HepG2 (cell line): ENCODE measurements around the gene TRMT112. TPM values are rescaled to one million over a fixed set of nuclear protein-coding genes. Genes with fewer than 3 reads are reported as not detected.

ENCODE experiments used
- FOXK1 ChIP-seq: sonication (generic); formaldehyde crosslinking; IDR thresholded peaks from 2 replicates; pipeline ENCODE4 v1.4.0; 2020; ENCODE audit warnings: low read depth, missing genetic modification reagents, borderline replicate concordance
- KDM5A ChIP-seq: fragments of 200-600 bp; sonication (generic); IDR thresholded peaks from 2 replicates; pipeline ENCODE4 v1.7.0; 2018; ENCODE audit warnings: antibody characterized with exemption, mild to moderate bottlenecking, low read length, borderline replicate concordance
- KLF11 ChIP-seq: IDR thresholded peaks from 2 replicates; pipeline ENCODE4 v1.6.1; 2016; ENCODE audit warnings: missing compliant biosample characterization
- ZFX ChIP-seq: sonication (generic); formaldehyde crosslinking; IDR thresholded peaks from 2 replicates; pipeline ENCODE4 v1.4.0; 2020; ENCODE audit warnings: mild to moderate bottlenecking, low read depth, missing genetic modification reagents, moderate library complexity
- ZNF543 ChIP-seq: sonication (generic); formaldehyde crosslinking; IDR thresholded peaks from 2 replicates; pipeline ENCODE4 v1.4.0; 2020; ENCODE audit warnings: mild to moderate bottlenecking, missing genetic modification reagents
- ZNF850 ChIP-seq: sonication (generic); formaldehyde crosslinking; conservative IDR thresholded peaks from 2 replicates; pipeline ENCODE4 v1.9.0; 2021; ENCODE audit warnings: mild to moderate bottlenecking, missing genetic modification reagents
- polyA plus RNA-seq, 8 experiments: library from polyadenylated mRNA; depleted of rRNA in 3 of 8; stranded (reverse) in 7 of 8; unstranded in 1 of 8; fragments of >200 nt; fragmentation: Illumina TruSeq in 4 of 8; extraction: Trizol in 4 of 8; gene quantifications; 2 replicates each; pipeline versions ENCODE4 v1.2.1 to v1.2.3, GENCODE V29; 2011 to 2016; ENCODE audit warnings: low read depth in 4 of 8, missing spikeins in 1 of 8, mixed read lengths in 1 of 8; ENCODE audit not compliant: insufficient read depth in 1 of 8
- total RNA-seq, 5 experiments: library from RNA; depleted of rRNA; stranded (reverse); fragments of >200 nt; fragmentation: Illumina TruSeq; extraction: Trizol; gene quantifications; 2 replicates each; pipeline ENCODE4 v1.2.3, GENCODE V29; 2016; ENCODE audit warnings: low read depth in 1 of 5
- TF ChIP-seq, protein P1 (sequence below): sonication (generic); formaldehyde crosslinking; IDR thresholded peaks from 2 replicates; pipeline ENCODE4 v1.5.0; 2020; ENCODE audit warnings: missing genetic modification reagents
- TF ChIP-seq, protein P2 (sequence below): sonication (generic); formaldehyde crosslinking; IDR thresholded peaks from 2 replicates; pipeline ENCODE4 v1.4.0; 2020; ENCODE audit warnings: missing genetic modification reagents, borderline replicate concordance
- TF ChIP-seq, protein P3 (sequence below), 2 experiments: fragments of 450-650 bp in 1 of 2; sonication (generic) in 1 of 2; formaldehyde crosslinking; IDR thresholded peaks; 2 replicates each; pipeline versions ENCODE4 v1.5.0 to v1.8.0; 2020 to 2022; ENCODE audit warnings: mild to moderate bottlenecking in 1 of 2, missing genetic modification reagents in 1 of 2
- TF ChIP-seq, protein P4 (sequence below), 2 experiments: sonication (generic) in 1 of 2; formaldehyde crosslinking in 1 of 2; IDR thresholded peaks; 2 replicates each; pipeline versions ENCODE4 v1.4.0 to v1.6.1; 2018 to 2020; ENCODE audit warnings: missing genetic modification reagents in 2 of 2, borderline replicate concordance in 1 of 2, low read depth in 1 of 2, mild to moderate bottlenecking in 1 of 2, missing biosample characterization in 1 of 2

Gene TRMT112
- total and polyA plus RNA-seq, 2 of the 13 experiments (the other 11 are each of a cell fraction or from before 2014, with no cell fraction given): 186 to 409 TPM

GRCh38 chr11:64318766-64319761, 1.7 kb upstream of the TRMT112 start (continued):
- TF ChIP-seq, protein P1, sequence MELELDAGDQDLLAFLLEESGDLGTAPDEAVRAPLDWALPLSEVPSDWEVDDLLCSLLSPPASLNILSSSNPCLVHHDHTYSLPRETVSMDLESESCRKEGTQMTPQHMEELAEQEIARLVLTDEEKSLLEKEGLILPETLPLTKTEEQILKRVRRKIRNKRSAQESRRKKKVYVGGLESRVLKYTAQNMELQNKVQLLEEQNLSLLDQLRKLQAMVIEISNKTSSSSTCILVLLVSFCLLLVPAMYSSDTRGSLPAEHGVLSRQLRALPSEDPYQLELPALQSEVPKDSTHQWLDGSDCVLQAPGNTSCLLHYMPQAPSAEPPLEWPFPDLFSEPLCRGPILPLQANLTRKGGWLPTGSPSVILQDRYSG (CRISPR knock-in tag): no peak
- TF ChIP-seq FOXK1 (CRISPR knock-in tag) (no peak), KLF11 (CRISPR knock-in tag) (no peak), ZFX (CRISPR knock-in tag) (peak; percentile 27; the same call in 1 of the 2 replicates), ZNF543 (CRISPR knock-in tag) (no peak), KDM5A (no peak), ZNF850 (CRISPR knock-in tag) (peak; percentile 63; the same call in 1 of the 2 replicates)
- TF ChIP-seq, protein P2, sequence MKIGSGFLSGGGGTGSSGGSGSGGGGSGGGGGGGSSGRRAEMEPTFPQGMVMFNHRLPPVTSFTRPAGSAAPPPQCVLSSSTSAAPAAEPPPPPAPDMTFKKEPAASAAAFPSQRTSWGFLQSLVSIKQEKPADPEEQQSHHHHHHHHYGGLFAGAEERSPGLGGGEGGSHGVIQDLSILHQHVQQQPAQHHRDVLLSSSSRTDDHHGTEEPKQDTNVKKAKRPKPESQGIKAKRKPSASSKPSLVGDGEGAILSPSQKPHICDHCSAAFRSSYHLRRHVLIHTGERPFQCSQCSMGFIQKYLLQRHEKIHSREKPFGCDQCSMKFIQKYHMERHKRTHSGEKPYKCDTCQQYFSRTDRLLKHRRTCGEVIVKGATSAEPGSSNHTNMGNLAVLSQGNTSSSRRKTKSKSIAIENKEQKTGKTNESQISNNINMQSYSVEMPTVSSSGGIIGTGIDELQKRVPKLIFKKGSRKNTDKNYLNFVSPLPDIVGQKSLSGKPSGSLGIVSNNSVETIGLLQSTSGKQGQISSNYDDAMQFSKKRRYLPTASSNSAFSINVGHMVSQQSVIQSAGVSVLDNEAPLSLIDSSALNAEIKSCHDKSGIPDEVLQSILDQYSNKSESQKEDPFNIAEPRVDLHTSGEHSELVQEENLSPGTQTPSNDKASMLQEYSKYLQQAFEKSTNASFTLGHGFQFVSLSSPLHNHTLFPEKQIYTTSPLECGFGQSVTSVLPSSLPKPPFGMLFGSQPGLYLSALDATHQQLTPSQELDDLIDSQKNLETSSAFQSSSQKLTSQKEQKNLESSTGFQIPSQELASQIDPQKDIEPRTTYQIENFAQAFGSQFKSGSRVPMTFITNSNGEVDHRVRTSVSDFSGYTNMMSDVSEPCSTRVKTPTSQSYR (CRISPR knock-in tag): 0 out of 2 replicates have a peak, but pooled peaks have one; percentile 12
- TF ChIP-seq, protein P3, sequence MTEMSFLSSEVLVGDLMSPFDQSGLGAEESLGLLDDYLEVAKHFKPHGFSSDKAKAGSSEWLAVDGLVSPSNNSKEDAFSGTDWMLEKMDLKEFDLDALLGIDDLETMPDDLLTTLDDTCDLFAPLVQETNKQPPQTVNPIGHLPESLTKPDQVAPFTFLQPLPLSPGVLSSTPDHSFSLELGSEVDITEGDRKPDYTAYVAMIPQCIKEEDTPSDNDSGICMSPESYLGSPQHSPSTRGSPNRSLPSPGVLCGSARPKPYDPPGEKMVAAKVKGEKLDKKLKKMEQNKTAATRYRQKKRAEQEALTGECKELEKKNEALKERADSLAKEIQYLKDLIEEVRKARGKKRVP (CRISPR knock-in tag; IDR thresholded peaks at IDR 0.05): 0 out of 4 replicates have a peak, but pooled peaks of 1 of the 2 experiments have one; percentile 1
- TF ChIP-seq, protein P4, sequence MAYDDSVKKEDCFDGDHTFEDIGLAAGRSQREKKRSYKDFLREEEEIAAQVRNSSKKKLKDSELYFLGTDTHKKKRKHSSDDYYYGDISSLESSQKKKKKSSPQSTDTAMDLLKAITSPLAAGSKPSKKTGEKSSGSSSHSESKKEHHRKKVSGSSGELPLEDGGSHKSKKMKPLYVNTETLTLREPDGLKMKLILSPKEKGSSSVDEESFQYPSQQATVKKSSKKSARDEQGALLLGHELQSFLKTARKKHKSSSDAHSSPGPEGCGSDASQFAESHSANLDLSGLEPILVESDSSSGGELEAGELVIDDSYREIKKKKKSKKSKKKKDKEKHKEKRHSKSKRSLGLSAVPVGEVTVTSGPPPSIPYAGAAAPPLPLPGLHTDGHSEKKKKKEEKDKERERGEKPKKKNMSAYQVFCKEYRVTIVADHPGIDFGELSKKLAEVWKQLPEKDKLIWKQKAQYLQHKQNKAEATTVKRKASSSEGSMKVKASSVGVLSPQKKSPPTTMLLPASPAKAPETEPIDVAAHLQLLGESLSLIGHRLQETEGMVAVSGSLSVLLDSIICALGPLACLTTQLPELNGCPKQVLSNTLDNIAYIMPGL (CRISPR knock-in tag; IDR thresholded peaks at IDR 0.05; ENCODE audit: borderline replicate concordance in 1 of 2, low read depth in 1 of 2): no peak
